GM21737 (cell line): Measurements from ENCODE around the gene KIF23.
A peak's percentile ranks its signal among the peaks of the same experiment; 100 is the strongest.

ENCODE experiments used
- ATAC-seq: cut with Tn5 transposase; IDR thresholded peaks from one replicate; pipeline ENCODE4 v1.9.1; 2021; ENCODE audit warnings: mild to moderate bottlenecking, moderate library complexity; ENCODE audit not compliant: unreplicated experiment

Gene KIF23

DNA sequence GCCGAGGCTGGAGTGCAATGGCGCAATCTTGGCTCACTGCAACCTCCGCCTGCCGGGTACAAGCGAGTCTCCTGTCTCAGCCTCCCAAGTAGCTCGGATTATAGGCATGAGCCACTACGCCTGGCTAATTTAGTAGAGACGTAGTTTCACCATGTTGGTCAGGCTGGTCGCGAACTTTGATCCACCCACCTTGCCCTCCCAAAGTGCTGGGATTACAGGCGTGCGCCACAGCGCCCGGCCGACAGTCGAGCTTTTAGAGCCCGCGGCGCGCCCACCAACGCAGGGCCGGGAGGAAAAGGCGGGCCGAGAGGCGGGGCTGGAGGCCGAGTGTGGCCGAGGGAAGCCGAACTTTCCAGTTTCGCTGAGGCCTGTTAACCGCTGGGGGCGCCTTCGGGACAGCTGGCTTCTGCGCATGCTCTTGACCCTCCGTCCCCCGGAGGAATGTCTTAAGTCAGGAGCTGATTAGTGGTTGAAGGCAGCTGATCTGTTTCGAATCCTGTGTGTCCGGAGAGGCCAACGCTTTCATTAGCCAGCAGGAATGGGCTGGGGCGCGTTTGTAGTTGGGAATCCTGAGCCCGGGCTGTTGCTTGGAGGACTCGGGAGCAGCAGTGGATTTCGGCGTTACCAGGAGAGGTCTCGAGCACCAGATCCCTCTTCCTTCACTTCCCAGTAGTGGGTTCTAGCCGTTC is 48.5 kb downstream of the KIF23 start:
- ATAC-seq: peak; percentile 81

DNA sequence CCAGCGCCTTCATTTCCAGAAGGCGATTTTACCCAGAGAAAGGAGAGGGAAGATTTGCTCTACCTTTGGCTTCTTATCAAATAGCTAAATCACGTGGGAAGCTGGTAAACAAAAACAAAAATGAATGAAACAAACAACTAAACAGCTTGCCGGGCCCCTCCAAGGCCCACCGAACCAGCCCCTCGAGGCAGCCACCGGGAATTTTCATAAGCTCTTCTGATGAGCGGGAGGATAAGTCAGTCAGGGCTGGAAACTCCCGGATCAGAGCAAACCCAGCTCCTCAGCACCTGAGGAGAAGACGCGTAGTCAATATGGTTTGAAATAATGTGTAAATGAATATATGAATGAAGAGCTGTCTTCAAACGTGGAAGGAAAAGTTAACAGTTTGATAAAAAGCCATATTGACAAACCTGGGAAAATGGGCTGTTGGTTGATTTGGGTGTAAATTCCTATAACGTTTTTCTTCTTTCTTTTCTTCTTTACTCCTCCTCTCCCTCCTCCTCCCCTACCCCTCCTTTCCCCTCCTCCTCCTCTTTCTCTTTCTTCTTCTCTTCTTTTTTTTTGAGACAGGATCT is 49.1 kb downstream of the KIF23 start:
- no peak for ATAC-seq

DNA sequence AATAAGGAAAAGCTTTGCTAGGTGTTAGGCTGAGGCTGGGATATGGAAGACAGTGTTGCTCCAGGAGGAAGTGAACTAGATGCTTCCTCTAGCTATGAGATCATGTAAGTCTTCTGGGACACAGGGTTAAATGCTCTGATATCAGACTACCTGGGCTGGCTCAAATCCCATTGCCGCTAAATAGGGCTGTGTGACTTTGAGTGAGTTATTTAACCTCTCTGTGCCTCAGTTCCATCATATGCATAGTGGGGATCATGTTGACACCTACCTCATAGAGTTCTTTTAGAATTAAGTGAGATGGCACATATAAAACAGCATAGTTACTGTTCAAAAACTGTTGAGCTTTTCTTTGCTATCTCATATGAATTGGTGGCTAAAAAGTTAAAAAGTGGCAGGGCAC is 51.1 kb downstream of the KIF23 start:
- ATAC-seq: no peak

DNA sequence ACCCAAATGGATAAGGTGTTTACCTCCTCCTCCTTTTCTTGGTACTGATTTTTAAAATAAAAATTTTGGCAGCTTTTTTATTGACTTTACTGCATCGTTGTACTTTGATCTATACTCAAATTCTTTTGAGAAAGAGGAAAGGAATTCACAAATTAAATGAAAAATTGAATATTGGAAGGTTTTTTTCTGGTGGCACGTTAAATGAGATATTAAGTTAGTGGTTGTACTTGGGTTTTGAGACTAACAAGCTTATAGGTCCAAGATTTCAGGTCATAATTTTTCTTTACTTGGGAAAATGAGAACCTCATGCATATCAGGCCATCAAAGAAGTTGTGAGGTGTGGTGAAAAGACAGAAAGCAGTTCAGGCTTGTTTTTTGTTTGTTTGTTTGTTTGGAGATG is 52.6 kb downstream of the KIF23 start:
- ATAC-seq: no peak

DNA sequence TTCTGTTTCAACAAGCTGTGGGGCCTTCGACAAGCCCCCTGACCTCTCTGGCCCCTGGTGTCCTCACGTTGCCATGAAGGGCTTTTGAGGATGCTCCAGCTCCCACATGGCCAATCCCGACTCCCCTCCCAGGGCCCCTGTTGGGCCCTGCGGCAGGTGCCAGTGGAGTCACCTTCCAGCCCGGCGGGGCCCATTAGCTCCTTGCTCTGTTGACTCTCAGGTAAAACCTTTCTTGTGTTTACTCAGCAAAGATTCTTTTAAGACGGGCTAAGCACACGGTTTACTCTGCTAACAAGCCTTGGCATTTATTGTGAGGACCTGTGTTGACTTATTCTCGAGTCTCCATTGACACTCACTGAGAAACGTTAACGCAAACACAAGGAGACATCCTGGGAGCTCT is 53.5 kb downstream of the KIF23 start:
- no peak for ATAC-seq

DNA sequence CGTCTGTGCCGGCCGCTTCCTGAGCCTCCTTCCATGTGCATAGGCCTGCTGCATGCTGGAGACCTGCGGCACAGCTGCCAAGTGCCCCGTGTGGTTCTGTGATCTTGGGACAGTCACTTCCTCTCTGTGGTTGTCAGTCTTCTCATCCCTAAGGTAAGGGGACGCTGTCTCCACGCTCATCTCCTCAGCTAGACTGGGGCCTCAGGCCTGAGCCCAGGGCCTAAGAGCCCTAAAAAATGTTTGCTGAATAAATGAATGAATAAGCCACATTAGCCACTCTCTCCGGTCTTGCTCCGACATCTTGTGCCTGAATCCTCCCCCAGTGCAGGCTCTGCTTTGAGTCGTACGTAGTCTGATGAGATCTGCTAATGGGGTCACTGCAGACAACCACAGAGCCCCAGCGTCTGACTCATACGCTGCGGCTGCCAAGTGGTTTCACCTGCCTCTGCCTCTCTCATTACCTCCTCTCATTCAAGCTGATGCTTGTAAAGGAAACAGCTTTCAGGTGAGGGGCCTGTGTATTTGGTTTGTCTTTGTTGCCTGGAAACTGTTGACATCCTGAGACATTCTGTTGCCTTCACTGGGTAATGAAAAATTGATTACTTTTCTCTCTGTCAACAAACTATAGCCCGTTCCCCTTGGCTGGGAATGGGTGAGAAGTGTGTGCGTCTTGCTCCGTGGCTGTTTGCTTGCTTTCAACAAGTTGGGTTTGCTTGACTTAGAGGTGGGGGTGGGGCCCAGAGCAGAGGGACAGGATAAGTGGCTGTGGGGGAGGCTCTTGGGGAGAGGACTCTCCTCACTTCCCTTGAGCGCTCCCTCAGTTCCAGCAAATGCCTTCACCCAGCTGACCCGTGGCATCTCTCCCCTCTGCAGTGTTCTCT is 54.3 kb downstream of the KIF23 start:
- ATAC-seq: no peak

DNA sequence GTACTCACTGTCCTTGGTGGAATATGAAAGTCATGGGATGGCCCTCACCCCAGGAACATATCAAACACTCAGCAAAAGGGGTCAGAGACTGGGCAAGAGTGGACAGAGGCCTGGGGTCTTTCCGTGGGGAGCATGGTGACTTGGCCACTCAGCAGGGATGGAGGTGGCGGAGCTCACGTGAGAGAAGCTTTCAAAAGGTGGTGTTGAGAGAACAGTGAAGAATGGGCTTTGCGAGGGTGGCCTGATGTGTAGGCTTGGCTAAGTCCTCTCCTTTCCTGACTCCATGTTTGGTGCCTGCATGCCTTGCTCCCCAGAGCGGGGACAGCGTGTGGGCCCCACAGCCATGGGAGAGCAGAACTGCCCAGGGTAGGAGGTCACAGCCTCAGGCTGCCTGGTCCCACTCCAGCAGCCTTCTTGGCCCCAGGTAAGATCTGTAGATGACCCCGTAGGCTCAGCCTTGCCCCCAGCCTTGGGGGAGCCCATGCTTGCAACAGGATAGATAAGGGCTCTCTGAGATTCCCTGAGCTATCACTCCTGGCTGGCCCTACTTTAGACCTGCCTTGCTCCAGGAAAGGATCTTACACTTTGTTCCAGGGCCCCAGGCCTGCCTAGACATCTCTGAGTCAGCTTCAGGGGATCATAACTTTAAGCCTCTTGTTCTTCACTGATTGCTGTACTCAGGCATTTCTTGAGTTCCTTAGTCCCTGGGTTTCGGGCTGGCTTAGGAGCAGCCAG is 55.5 kb downstream of the KIF23 start:
- no peak for ATAC-seq

DNA sequence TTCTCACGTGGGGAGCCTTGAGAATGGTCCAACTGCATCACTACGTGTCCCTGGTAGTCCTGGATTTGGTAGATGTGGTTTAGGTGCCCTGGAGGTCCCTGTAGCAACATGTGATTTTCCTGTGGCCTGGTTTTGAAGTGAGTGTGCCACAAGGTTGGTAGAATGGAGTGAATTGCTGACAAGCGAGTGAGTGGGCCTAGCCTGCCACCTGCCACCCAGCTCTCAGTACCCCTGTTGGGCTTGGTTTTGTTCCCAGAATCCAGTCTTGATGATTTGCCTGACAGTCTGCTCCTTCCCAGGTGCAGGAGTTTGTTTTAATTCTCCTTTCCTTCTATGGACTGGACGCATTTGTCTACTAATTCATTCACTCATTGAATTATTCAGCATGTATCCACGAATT is 57.9 kb downstream of the KIF23 start:
- no peak for ATAC-seq

DNA sequence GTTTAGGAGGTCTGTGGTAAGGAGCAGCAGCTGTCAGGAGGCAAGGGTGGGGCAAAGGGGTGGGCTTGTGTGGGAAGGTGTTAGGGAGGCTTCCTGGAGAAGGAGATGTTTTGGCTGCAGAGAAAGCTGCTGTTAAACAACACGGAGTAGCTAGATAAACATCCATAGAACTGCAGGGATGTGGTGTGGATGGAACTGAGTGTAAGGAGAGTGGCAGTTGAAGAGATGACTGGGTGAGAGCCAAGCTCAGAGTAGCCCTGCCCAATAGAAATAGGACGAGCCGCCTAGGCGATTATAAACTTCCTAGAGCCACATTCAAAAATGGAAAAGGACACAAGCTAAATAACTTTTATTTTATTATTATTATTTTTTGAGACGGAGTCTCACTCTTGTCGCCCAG is 58.4 kb downstream of the KIF23 start:
- no peak for ATAC-seq

DNA sequence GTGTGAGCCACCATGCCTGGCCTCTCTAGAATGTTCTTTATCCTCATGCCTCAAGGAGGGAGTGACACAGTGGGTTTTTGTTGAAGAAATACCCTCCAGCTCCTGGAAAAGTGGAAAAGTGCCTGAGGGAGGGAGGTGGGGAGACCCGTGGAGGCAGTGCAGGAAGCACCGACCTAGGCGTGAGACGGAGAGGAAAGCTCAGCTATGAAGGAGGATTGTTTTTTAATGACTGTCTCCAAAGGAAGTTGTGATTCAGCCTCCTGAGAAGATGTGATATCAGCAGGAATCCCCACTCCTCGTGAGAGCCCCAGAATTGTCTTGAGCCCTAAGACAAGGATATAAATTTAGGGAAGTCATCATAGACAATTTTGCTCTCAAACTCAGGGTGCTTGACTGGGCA is 60.1 kb downstream of the KIF23 start:
- no peak for ATAC-seq

DNA sequence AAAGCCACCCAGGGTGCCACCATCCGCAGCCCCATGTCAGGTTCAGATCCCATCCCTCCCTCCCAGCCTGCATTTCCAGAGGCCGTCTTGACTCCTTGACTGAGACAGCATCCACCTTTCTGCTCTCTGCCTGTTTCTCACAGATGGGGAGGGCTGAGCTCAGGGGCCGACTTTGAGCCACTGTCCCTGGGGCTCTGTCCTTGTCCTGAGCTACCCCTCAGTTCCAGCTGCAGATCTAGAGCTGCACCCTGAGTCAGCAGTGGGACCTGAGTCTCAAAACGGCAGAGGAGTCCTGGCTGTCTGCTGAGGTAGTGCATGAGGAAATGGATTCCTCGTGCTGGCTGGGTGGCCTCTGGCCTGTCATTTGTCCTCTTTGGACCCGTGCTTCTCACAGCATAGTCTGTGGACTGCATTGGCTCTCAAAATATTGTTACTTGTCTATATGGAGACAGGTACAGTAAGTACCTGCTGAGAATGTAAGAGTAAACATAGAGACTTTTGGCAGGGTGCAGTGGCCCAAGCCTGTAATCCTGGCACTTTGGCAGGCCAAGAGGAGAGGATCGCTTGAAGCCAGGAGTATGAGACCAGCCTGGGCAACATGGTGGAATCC is 60.8 kb downstream of the KIF23 start:
- no peak for ATAC-seq

DNA sequence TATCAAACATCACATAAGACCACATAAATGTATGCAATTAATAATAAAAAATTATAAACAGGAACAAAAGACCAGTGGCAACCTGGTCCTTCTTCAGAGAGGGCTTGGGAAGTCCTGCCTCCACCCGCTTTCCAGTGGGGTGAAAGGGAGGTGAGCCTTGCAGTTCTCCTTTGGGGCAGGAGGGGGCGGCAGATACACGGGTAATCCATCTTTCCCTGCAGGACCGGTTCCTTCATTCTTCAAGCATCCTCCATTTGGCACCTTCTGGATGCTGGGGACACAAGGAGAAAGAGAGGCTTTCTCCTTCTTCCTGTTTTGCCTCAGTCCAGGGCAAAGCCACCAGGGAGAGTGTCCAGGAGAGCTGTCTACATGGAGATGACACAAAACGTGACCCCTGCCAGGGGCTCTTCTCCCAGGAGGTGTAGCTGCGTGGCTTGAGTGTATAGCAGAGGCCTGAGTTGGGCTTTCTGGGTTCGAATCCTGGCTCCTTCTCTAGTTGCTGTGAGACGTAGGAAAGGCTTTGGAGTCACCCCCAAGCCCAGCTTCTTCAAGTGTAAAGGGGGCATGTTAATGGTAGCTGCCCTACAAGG is 61.7 kb downstream of the KIF23 start:
- no peak for ATAC-seq

DNA sequence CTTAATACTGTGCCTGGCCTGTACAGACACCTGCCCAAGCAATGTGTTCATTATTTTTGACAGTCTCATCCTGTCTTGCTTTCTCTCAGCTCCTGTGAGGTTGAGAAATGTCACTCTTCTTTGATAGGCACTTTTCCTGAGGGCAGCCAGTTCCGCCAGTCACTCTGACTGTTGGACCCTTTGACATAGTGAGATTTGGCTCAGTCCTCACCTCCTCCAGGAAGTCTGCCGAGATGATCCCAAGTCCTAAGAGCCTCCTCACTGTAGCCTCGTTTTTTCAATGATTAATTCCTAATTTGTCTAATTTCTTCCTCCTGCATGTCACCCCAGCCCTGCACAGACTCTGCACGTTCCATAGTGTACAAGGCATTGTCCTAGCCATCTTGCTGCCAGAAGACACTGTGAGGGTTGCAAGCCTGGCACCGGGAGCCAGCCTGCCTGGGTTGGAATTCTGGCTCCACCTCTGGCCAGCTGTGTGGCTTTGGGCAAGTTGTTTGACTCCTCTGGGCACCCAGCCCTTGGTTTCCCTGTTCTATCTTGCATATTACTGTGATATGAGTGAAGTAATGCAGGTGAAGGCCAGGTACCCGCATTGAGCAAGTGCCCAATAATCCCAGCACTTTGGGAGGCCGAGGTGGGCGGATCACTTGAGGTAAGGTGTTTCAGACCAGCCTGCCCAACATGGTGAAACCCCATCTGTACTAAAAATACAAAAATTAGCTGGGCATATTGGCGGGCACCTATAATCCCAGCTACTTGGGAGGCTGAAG is 62.7 kb downstream of the KIF23 start:
- no peak for ATAC-seq

DNA sequence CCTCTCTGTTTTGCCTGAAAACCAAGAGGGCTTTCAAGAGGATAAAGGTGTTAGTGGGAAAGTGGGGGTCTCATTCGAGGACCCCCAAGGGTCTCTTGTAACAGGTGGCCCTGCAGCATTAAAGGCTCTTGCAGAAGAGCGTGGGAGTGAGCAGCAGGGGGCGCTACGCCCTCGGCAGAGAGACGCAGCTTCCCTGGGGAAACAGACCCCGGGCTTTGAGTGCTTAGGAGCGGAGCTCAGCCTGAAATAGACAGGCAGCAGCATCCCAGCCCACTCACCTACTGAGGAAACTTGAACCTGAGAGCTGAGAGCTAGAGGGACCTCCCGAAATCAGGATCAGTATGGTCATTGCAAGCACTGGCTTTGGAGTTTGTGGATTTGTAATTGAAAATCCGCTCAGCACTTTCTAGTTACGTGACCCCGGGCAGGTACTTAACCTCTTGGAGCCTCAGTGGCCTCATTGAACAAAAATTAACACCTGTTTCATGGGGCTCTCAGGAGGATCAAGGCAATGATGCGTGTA is 64.2 kb downstream of the KIF23 start:
- ATAC-seq: no peak

DNA sequence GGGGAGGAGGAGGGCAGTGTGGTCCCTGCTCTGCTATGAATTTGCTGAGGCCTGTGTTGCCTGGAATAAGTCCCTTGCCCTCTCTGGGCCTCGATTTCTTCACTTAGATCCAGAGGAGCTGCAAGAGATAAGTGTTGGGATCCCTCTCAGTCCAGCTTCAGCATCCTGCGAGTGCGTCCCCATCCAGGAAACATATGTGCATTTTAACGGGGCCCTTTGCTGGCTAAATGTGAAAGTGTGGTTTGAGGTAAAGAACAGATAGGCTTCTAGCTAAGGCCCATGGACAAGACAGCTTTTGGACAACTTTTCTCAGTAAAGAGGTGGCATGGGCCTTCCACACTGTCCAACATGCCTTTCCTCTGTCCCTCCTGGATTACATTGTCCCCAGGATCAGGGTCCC is 64.9 kb downstream of the KIF23 start:
- ATAC-seq: no peak

DNA sequence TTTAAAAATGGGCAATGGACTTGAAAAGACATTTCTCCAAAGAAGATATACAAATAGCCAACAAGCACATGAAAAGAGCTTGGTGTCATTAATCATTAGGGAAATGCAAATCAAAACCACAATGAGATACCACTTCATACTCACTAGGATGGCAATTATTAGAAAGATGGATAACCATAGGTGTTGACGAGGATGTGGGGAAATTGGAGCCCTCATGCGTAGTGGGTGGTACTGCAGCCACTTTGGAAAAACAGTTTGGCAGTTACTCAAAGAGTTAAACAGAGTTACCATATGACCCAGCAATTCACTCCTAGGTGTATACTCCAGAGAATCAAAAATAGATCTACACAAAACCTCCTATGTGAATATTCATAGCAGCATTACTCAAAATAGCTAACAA is 65.8 kb downstream of the KIF23 start:
- ATAC-seq: no peak

DNA sequence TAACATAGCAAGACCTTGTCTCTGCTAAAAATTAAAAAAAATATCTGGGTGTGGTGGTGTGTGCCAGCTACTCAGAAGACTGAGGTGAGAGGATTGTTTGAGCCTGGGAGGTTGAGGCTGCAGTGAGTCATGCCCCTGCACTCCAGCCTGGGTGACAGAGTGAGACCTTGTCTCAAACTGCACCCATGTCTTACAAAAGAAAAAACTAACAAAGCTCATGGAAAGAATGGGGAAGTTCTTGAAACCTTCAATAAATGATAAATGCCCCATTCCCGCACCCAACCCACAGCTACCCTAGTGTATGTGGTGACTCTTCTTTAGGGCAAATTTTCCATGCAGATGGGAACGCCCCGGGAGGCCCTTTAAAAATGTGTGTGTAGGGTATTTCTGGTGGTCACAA is 66.8 kb downstream of the KIF23 start:
- ATAC-seq: no peak

DNA sequence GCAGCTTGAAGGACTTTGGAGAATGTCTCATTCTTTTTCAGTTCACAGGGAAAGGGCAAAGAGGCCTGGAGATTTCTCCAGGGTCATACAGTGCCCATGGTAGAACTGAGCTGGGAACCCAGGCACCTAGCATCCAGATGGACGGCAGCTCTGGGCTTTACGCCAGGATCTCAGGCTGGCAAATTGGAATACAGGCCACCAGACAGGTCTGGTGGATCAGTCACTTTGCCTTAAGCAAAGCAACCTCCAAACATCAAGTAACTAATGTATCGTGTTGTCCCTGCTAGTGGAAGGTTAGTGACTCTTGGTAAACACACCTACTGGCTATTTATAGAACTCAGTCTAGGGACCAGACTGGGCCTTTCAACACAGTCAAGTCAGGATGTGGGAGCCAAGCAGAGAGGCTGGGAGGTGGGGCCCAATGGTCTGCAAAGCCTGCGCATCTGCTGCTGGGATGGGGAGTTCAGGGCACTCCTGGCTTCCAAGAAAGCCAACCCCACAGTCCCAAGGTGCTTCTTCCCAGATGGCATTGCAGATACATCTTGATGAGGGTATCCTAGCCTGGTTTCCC is 68.6 kb downstream of the KIF23 start:
- no peak for ATAC-seq

DNA sequence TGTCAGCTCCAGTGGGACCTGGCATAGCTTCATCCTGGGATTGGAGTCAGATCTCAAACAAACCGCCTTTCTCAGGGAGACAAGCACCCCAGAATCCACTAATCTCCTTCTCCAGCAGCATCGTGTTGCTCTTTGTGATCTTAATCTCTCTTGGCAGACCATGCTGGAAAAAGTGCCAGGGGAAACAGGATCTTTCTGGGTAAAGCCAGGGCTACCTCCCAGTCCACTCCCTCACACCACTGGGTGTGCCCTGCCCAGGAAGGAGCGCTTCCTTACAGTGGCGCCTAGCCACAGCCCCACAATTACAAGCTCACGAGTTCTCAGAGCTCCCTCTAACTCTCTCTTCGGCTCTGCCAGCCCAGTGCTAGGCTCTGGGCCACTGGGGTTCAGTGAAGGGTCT is 70.7 kb downstream of the KIF23 start:
- ATAC-seq: no peak
